ENCODE measurements around the gene RBPJL. TPM values are rescaled to one million over a fixed set of nuclear protein-coding genes. Genes with fewer than 3 reads are reported as not detected.
A peak's percentile ranks its signal among the peaks of the same experiment; 100 is the strongest.

RBPJL gene
- total and polyA plus RNA-seq, 2 of the 13 experiments (the other 11 are each of a cell fraction or from before 2014, with no cell fraction given): not detected

GRCh38 chr20:45347936-45348778, 41.5 kb downstream of the RBPJL start, which contains the start of gene SDC4 (continued):
- TF ChIP-seq SRSF1 (optimal IDR thresholded peaks at IDR 0.05; ENCODE audit: low read depth, low read length): peak; percentile 96
- TF ChIP-seq ZNF562 (CRISPR knock-in tag; IDR thresholded peaks at IDR 0.05; ENCODE audit: borderline replicate concordance): no peak
- TF ChIP-seq YY1 (IDR thresholded peaks at IDR 0.05; ENCODE audit: insufficient read depth, insufficient replicate concordance, low read depth, low read length): peak; percentile 81
- no peak for TF ChIP-seq CCAR2 (optimal IDR thresholded peaks at IDR 0.05; ENCODE audit: low read depth, low read length)
- TF ChIP-seq ZNF101 (CRISPR knock-in tag; IDR thresholded peaks at IDR 0.05; ENCODE audit: borderline replicate concordance, low read depth): no peak; the same call in 1 of the 2 replicates
- TF ChIP-seq ZNF574 (CRISPR knock-in tag; IDR thresholded peaks at IDR 0.05): peak; percentile 84
- TF ChIP-seq HIVEP1 (CRISPR knock-in tag; IDR thresholded peaks at IDR 0.05): peak; percentile 56; the same call in 1 of the 2 replicates
- no peak for TF ChIP-seq TP53 (CRISPR knock-in tag; conservative IDR thresholded peaks at IDR 0.05)
- TF ChIP-seq IKZF4 (CRISPR knock-in tag; IDR thresholded peaks at IDR 0.05; ENCODE audit: borderline replicate concordance, low read depth, not compliant biosample characterization): peak; percentile 71
- no peak for TF ChIP-seq CEBPZ (IDR thresholded peaks at IDR 0.05; ENCODE audit: low read length)
- no peak for TF ChIP-seq PTBP1 (IDR thresholded peaks at IDR 0.05; ENCODE audit: low read depth, low read length, poor library complexity, severe bottlenecking)
- no peak for TF ChIP-seq DBP (CRISPR knock-in tag; IDR thresholded peaks at IDR 0.05; ENCODE audit: not compliant biosample characterization)
- peak; percentile 50; the same call in 1 of the 2 replicates for TF ChIP-seq ZNF724P (CRISPR knock-in tag; IDR thresholded peaks at IDR 0.05; ENCODE audit: borderline replicate concordance)
- TF ChIP-seq POGZ (CRISPR knock-in tag; IDR thresholded peaks at IDR 0.05): peak; percentile 70; the same call in 1 of the 2 replicates
- peak; percentile 36; the same call in 1 of the 2 replicates for TF ChIP-seq MAF1 (CRISPR knock-in tag; IDR thresholded peaks at IDR 0.05; ENCODE audit: borderline replicate concordance)
- TF ChIP-seq ZNF569 (CRISPR knock-in tag; IDR thresholded peaks at IDR 0.05; ENCODE audit: borderline replicate concordance): peak; percentile 51; the same call in 1 of the 2 replicates
- peak; percentile 66; the same call in 1 of the 2 replicates for TF ChIP-seq HNRNPL (IDR thresholded peaks at IDR 0.05; ENCODE audit: low read depth, low read length)
- no peak for TF ChIP-seq MIER3 (CRISPR knock-in tag; IDR thresholded peaks at IDR 0.05; ENCODE audit: borderline replicate concordance)
- peak; percentile 1; the same call in 1 of the 2 replicates for TF ChIP-seq GATAD2A (CRISPR knock-in tag; IDR thresholded peaks at IDR 0.05)

All from HepG2 (cell line).